ENCODE measurements around the gene CTIF. TPM values are rescaled to one million over a fixed set of nuclear protein-coding genes. Genes with fewer than 3 reads are reported as not detected.

The CTIF gene
- total and polyA plus RNA-seq, 2 donors (not counting 1 experiment from before 2014, with no cell fraction given) = 27.2 to 28.1 TPM

- Histone ChIP-seq H3K79me2 (ENCODE audit: control insufficient read depth, insufficient read depth, low read length) (no peaks in the 10 kb centered on the region), H3K4me2 (ENCODE audit: extremely low read depth, insufficient read depth, low read length) (peak overlapping the region; percentile 58), H3K9me3 (ENCODE audit: control insufficient read depth, insufficient read depth, low read depth, low read length) (no peaks in the 10 kb centered on the region), H3K4me3 (replicated peaks in 1 of 4; ENCODE audit: control extremely low read depth in 1 of 4, insufficient read depth in 1 of 4, low read depth in 3 of 4, low read length in 4 of 4) (no peak overlapping the region), H3K27ac (ENCODE audit: insufficient read depth, low read length) (peak overlapping the region; percentile 81), H2AFZ (ENCODE audit: low read length) (peak overlapping the region; percentile 78), H3K36me3 (ENCODE audit: control insufficient read depth, insufficient read depth, low read length) (no peaks in the 10 kb centered on the region), H3K9ac (ENCODE audit: insufficient read depth, low read length) (peak overlapping the region; percentile 39), H3K27me3 (ENCODE audit: control insufficient read depth, insufficient read depth, low read length) (no peaks in the 10 kb centered on the region), H3K4me1 (ENCODE audit: control insufficient read depth, extremely low read depth, insufficient read depth, low read length) (peaks cover 21% of the 10 kb centered on the region), H4K20me1 (ENCODE audit: control insufficient read depth, extremely low read depth, insufficient read depth, low read length) (no peaks in the 10 kb centered on the region)
- peak; percentile 89 to 97 for DNase-seq (ENCODE audit: low read depth in 2 of 2)
- no peak for TF ChIP-seq CTCF (conservative IDR thresholded peaks at IDR 0.05 in 1 of 2, IDR thresholded peaks at IDR 0.05 in 1 of 2; ENCODE audit: low read depth in 1 of 2, low read length in 2 of 2)
- no peak for TF ChIP-seq EZH2 (IDR thresholded peaks at IDR 0.05; ENCODE audit: low read length, missing control alignments)
Measured at GRCh38 chr18:48902023-48902855, 363.4 kb downstream of the CTIF start.

GRCh38 chr18:48902856-48903601 is 364.2 kb downstream of the CTIF start:
- H3K4me3 ChIP-seq (replicated peaks in 1 of 4; ENCODE audit: control extremely low read depth in 1 of 4, insufficient read depth in 1 of 4, low read depth in 3 of 4, low read length in 4 of 4) = no peak overlapping the region
- peak overlapping the region; percentile 81 for H3K27ac ChIP-seq (ENCODE audit: insufficient read depth, low read length)
- no peaks in the 10 kb centered on the region for H3K79me2 ChIP-seq (ENCODE audit: control insufficient read depth, insufficient read depth, low read length)
- H3K9me3 ChIP-seq (ENCODE audit: control insufficient read depth, insufficient read depth, low read depth, low read length) = no peaks in the 10 kb centered on the region
- H3K4me1 ChIP-seq (ENCODE audit: control insufficient read depth, extremely low read depth, insufficient read depth, low read length) = peaks cover 18% of the 10 kb centered on the region
- H3K27me3 ChIP-seq (ENCODE audit: control insufficient read depth, insufficient read depth, low read length) = no peaks in the 10 kb centered on the region
- peak; percentile 74 to 86 for DNase-seq (ENCODE audit: low read depth in 2 of 2)
- H3K4me2 ChIP-seq (ENCODE audit: extremely low read depth, insufficient read depth, low read length) = no peak overlapping the region
- no peaks in the 10 kb centered on the region for H4K20me1 ChIP-seq (ENCODE audit: control insufficient read depth, extremely low read depth, insufficient read depth, low read length)
- H2AFZ ChIP-seq (ENCODE audit: low read length) = peak overlapping the region; percentile 16
- H3K9ac ChIP-seq (ENCODE audit: insufficient read depth, low read length) = no peak overlapping the region
- TF ChIP-seq CTCF (conservative IDR thresholded peaks at IDR 0.05 in 1 of 2, IDR thresholded peaks at IDR 0.05 in 1 of 2; ENCODE audit: low read depth in 1 of 2, low read length in 2 of 2) (no peak), EZH2 (IDR thresholded peaks at IDR 0.05; ENCODE audit: low read length, missing control alignments) (no peak)
- no peaks in the 10 kb centered on the region for H3K36me3 ChIP-seq (ENCODE audit: control insufficient read depth, insufficient read depth, low read length)

DNA sequence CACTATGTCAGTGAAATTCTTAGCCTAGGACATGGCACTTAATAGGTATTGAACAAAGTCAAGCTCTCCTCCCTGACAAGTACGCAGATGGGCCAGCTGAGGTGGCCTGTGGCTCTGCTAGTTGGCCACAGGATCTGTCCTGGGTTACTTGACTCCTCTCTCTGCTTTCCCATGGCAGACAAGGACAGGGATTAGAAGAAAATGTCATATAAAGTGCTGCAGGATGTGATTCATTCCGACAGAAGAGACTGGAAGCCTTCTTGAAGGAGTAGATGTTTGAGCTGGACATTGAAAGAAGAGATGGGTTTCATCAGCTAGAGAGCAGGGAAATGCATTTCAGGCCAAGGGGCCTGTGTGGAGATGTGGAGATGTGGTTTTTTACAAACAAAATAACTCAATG is 365.3 kb downstream of the CTIF start:
- Histone ChIP-seq H3K27ac (ENCODE audit: insufficient read depth, low read length) (no peak overlapping the region), H3K4me3 (replicated peaks in 1 of 4; ENCODE audit: control extremely low read depth in 1 of 4, insufficient read depth in 1 of 4, low read depth in 3 of 4, low read length in 4 of 4) (no peak overlapping the region), H2AFZ (ENCODE audit: low read length) (no peak overlapping the region), H3K4me2 (ENCODE audit: extremely low read depth, insufficient read depth, low read length) (no peak overlapping the region), H3K36me3 (ENCODE audit: control insufficient read depth, insufficient read depth, low read length) (no peaks in the 10 kb centered on the region), H3K27me3 (ENCODE audit: control insufficient read depth, insufficient read depth, low read length) (no peaks in the 10 kb centered on the region), H3K9ac (ENCODE audit: insufficient read depth, low read length) (no peak overlapping the region), H4K20me1 (ENCODE audit: control insufficient read depth, extremely low read depth, insufficient read depth, low read length) (no peaks in the 10 kb centered on the region), H3K79me2 (ENCODE audit: control insufficient read depth, insufficient read depth, low read length) (no peaks in the 10 kb centered on the region), H3K4me1 (ENCODE audit: control insufficient read depth, extremely low read depth, insufficient read depth, low read length) (peaks cover 18% of the 10 kb centered on the region), H3K9me3 (ENCODE audit: control insufficient read depth, insufficient read depth, low read depth, low read length) (no peaks in the 10 kb centered on the region)
- DNase-seq (ENCODE audit: low read depth in 2 of 2) = no peak
- TF ChIP-seq CTCF (conservative IDR thresholded peaks at IDR 0.05 in 1 of 2, IDR thresholded peaks at IDR 0.05 in 1 of 2; ENCODE audit: low read depth in 1 of 2, low read length in 2 of 2) (no peak), EZH2 (IDR thresholded peaks at IDR 0.05; ENCODE audit: low read length, missing control alignments) (no peak)
